NCI-H774 (cell line): Measurements from ENCODE around the gene FBXL5.

Experiments used
- DNase-seq: peaks from one replicate; lab custom pipeline; 2025; lab: John Stamatoyannopoulos, UW

FBXL5 gene

GRCh38 chr4:15655223-15656037 is at the start of gene FBXL5:
FBXL5 (minus strand) TSS chr4:15655357; CDS start chr4:15655287, 70 bp downstream.
- peak; percentile 90 for DNase-seq

- DNase-seq = no peak
These were observed 49.0 kb upstream of the FBXL5 start for GRCh38 chr4:15704129-15704528.

- no peak for DNase-seq
These were observed 48.3 kb upstream of the FBXL5 start for GRCh38 chr4:15703439-15703838.

- DNase-seq = no peak
These were observed 47.8 kb upstream of the FBXL5 start, which contains the start of gene BST1 for GRCh38 chr4:15702941-15703403. BST1 (plus strand) TSS chr4:15703065; CDS start chr4:15703145, 80 bp downstream.

GRCh38 chr4:15696866-15697265 is 41.7 kb upstream of the FBXL5 start:
- no peak for DNase-seq

- no peak for DNase-seq
These were observed 40.6 kb upstream of the FBXL5 start for GRCh38 chr4:15695729-15696128.

- no peak for DNase-seq
These were observed 40.1 kb upstream of the FBXL5 start for GRCh38 chr4:15695240-15695699.

GRCh38 chr4:15694431-15694830 is 39.3 kb upstream of the FBXL5 start:
- no peak for DNase-seq

- DNase-seq = no peak
These were observed 37.4 kb upstream of the FBXL5 start for GRCh38 chr4:15692602-15693001.

GRCh38 chr4:15691346-15692135 is 36.4 kb upstream of the FBXL5 start:
- no peak for DNase-seq

- no peak for DNase-seq
These were observed 35.1 kb upstream of the FBXL5 start for GRCh38 chr4:15690020-15690809.

- DNase-seq = no peak
These were observed 34.4 kb upstream of the FBXL5 start for GRCh38 chr4:15689540-15689939.

GRCh38 chr4:15688051-15688450 is 32.9 kb upstream of the FBXL5 start:
- no peak for DNase-seq

- DNase-seq = no peak
These were observed 29.3 kb upstream of the FBXL5 start for GRCh38 chr4:15684498-15684897.

GRCh38 chr4:15683143-15683495 is 28.0 kb upstream of the FBXL5 start:
- no peak for DNase-seq

GRCh38 chr4:15682242-15683142 is 27.3 kb upstream of the FBXL5 start:
- no peak for DNase-seq

- peak; percentile 97 for DNase-seq
These were observed 26.4 kb upstream of the FBXL5 start, which contains the start of gene FAM200B for GRCh38 chr4:15681372-15682241. FAM200B (plus strand) TSS chr4:15681827; CDS start chr4:15686978, 5,151 bp downstream.

GRCh38 chr4:15681067-15681371 is 25.9 kb upstream of the FBXL5 start:
- no peak for DNase-seq

GRCh38 chr4:15677507-15677988 is 22.4 kb upstream of the FBXL5 start:
- no peak for DNase-seq

- no peak for DNase-seq
These were observed 21.7 kb upstream of the FBXL5 start for GRCh38 chr4:15676899-15677298.
